ENCODE data around the gene RBP5.

- TF ChIP-seq CTCF (IDR thresholded peaks at IDR 0.05) (no peak), POLR2A (IDR thresholded peaks at IDR 0.05) (no peak)
Observed at GRCh38 chr12:7114008-7114407, 14.7 kb downstream of the RBP5 start.
